ENCODE results near the gene DSCAML1.

Gene DSCAML1

DNA sequence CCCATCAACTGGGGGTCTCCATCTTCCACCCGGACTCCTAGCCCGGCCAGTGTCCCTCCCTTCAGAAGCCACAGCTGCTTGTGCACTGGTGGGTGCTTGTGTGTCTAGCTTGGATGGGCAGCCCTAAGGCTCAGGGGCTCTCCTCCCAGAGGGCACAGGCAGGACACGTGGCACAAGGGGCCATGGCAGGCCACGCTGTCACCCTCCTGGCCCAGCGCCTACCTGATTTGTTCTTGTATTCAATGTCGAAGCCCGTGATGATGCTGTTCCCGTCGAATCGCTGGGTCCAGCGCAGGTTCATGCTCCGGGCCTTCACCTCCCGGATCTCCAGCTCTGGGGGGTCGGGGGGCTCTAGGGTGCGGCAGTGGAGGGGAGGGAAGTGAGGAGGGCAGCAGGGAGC lies 316.8 kb downstream of the DSCAML1 start:
- no peak for DNase-seq

DNA sequence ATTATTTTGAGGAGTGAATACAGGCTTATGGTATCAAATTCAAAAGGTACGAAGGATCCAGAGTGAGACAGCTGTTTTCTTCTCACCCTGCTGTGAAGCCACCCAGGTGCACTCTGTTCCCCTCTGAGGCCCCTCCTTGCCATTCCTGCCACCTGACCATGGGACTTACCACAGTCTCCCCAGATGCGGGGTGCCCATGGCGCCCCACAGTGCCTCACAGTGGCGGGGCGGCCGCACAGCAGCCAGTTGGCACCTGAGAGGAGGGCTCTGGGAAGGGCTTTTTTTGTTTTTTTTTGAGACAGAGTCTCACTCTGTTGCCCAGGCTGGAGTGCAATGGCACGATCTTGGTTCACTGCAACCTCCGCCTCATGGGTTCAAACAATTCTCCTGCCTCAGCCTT lies 317.6 kb downstream of the DSCAML1 start:
- no peak for DNase-seq

DNA sequence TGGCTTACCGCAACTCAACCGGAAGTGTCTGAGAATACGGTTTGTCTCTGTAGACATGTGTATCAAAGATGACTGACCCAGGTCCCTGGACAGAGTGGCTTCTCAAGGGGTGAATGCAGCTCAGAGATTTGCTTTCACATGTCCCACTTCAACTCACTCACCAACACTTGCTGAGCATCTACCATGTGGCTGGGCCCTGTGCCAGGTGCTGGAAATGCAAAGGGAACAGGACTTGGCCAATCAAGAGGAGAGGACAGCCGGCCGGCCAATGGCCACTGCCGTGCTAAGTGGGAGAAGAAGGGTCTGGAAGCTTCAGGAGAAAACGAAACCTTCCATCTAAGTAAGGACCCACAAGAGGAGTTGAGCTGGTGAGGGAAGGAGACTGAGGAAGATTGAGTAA lies 318.1 kb downstream of the DSCAML1 start:
- DNase-seq, result no peak

DNA sequence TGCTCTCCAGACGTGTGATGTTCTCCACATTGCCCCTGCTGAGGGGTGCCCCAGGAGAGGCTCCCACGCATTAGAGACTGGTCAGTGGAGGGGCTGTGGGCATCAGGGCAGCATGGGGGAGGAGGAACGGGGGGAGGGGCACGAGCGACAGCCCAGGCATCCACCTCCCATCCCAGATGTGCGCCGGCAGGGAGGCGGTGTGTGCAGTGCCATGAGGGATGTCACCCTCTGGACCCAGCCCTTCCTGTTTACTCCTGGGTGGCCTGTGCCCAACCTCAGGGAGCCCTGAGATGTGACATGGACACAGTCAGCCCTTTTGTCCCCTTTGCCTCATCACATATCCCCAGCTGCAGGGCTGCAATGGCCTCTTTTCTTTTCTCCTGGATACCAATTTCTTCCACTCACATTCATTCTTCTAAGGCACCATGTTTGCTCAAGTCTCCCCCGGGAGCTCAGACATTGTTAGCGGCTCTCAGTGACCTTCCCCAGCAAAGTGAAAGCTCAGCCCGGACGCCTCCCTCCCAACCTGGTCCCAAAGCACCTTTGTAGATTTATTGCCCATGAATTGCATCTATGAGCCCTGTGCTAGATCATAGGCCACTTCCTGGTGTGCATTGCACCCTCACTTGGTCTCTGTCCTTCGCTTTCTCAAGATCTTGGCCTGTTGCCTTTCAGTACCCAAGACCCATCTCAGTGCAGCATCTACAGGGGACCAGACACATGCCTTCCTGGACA lies 318.7 kb downstream of the DSCAML1 start:
- no peak for DNase-seq

DNA sequence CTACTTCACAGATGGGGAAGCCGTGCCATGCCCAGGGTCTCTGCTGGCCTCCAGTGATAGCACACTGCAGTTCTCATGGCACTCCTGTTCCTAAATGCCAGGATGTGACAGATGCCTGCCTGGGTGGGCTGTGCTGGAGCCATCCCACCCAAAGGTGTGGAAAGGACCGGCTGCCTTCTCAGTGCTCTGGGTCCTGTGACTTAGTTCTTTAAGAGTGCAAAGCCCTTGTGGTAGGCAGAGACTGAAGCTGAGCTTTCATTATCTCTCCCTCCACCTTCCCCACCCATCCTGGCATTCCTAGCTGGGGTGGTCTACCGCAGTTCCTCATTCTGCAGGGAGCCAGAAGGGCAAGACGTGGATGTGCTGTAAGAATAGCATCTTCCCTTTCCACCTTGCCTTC lies 319.3 kb downstream of the DSCAML1 start:
- no peak for DNase-seq

DNA sequence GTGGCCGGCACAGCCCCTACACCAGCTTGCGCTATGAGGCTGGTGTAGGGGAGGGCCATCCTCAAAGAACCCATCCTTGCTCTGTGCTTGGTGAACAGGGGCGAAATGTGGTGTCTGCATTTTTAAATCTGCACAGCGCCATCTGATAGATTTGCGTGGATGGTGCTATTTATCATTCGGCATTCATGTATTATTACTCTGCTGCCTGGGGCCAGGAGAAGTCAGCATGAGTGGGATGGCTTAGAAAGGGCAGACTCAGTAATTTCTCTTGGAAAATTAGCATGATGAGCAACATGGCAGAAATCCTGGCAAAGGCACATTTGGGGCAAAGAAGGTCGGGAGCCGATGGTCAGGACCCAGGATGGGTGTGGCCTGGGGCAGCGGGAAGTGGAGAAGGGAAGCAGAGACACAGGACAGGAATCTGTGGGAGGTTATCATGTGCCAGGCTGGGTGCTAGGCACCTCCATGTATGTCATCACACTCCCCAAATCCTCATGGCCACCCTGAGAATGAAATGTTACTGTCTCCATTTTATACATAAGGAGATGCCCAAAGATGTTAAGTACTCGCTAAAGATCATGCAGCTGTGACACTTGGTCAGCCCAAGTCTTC lies 320.4 kb downstream of the DSCAML1 start:
- no peak for DNase-seq

DNA sequence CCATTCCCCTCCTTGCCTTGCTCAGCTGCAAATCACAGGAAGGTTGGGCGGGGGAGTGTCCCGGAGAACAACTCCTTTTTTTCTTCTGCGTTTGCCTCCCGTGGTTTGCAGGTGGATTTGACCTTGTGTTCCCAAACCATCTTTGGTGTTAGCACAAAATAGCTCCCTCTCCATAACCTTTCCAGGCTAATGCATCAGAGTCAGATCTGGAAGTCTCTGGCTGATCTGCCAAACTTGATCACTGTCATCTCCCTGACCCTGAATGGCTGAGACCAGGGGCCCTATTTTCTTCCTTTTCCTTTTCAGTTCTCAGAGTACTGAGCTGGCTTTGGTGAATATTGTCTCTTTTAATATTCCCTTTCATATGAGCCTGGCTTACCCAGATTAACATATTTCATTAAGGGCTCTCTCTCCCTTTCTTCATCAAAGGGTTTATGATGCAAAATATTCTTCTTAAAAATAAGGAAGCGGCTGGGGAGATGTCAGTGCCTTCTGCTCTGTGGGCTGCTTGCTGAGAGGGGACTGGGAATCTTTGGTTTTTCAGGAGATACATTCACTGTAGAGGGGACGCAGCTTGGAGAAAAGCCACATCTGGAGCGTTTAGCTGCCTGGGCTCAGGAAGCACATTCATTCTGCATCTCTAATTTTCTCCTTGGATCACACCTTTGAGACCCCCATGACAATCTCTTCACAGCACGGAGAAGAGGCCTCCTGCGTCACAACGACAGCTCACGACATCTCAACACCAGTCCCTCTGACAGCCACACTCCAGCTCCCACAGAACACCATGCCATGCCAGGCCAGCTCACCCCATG lies 321.1 kb downstream of the DSCAML1 start:
- DNase-seq, result no peak

DNA sequence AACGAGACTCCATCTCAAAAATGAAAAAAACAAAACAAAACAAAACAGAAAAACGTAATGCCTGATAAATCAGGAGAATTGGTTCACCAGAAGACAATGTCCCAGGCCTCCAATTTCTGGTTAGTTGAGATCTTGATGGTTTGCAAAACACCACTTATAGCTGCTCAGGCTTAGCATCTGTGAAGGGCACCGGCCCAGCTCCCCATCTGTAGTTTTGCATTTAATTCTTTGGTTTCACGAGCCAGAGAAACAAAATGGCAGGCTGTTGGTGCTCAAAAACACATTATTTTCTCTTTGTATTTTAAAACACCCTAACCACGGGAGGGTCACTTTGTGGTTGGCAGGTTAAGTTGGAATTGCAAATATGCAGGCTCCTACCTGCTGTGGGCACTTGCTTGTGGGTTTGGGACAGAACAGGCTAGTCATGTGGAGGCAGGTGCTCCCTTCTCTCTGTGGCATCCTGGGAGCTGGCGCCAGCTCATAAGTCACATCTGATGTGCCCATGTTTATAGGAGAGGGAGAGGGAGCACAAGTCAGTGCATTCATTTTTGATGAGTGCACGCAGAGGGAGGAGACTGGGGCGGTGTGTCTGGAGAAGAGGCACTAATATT lies 323.4 kb downstream of the DSCAML1 start:
- no peak for DNase-seq

DNA sequence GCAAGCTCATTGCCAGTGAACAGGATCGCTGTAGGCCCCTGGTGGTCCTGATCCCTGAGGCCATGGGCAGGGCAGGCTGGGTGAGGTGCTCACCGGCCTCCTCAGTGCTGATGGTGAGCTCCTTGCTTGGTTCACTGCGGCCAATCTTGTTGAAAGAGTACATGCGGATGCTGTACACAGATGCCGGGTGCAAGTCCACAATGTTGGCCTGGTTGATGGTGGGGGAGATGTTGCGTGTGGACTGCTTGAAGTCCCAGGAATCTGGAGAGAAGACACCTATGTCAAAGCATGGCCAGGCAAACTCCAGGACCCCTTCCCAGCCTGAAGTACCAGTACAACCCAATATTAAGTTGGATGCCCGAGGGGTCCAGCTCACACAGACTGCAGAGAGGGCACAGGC lies 325.2 kb downstream of the DSCAML1 start:
- no peak for DNase-seq

DNA sequence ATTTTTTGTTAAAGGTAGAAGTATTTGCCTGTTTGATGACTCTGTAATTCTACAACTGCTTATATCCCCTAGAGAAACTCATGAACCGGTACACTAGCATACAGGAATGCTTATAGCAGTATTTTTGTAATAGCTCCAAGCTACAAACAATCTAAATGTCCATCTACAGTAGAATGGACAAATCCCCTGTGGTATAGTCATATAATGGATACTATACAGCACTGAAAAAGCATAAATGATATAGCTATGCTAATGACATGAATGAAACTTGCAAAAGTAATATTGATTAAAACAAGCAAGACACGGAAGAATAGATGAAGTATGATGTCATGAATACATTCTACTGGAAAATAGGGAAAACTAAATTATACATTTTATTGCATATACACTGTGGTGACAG lies 326.4 kb downstream of the DSCAML1 start:
- no peak for DNase-seq

DNA sequence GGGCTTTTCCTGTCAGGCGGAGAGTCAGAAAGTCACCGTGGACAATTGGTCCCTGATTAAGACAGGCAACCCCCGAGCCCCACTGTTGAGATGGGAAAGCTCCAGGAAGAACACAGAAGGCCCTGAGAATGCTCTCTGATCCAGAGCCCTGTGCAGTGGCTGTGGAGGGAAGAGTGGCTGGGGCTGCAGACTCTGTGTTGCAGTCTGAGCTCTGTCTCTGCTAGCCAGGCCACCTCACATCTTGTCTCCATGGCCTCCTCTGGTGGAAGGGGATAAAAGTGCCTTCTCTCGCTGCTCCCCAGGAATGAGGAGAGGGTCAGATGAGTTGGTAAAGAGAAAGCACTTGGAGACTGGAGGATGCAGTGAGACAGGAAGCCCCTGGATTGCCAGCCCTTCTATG lies 328.1 kb downstream of the DSCAML1 start:
- no peak for DNase-seq

DNA sequence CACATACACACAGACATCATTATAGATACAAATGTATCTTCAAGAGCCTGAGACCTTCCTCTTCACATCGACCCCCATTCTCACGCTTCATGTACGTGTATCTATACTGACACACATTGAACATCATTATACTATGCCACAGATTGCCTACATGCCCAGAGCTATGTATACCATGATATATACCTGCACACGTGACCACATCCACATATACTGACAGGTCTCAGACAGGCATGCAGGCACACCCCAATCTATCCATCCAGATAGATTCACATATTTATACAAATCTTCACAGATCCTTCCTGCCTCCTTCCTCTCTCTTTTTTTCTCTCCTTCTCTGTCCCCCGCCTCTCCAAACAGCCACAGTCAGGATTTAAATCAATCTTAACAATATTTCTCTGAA lies 329.2 kb downstream of the DSCAML1 start:
- DNase-seq, result no peak

DNA sequence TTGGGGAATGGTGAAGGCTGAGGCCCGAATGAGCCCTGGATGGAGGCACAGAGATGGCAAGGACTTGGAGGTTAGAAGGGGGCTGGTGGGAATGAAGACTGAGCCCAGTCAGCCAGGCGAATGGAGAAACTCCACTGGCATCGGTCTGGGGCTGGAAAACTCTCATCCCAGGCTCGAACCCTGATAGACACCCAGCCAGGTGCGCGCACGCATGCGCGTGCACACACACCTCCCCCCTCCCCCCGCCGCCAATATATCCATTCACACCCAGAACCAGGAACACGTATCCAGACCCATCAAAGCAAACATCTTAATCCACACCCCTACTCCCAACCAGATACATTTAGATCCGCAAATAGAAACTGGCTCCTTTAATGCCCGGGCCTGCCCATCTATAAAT lies 330.1 kb downstream of the DSCAML1 start:
- DNase-seq, result no peak

DNA sequence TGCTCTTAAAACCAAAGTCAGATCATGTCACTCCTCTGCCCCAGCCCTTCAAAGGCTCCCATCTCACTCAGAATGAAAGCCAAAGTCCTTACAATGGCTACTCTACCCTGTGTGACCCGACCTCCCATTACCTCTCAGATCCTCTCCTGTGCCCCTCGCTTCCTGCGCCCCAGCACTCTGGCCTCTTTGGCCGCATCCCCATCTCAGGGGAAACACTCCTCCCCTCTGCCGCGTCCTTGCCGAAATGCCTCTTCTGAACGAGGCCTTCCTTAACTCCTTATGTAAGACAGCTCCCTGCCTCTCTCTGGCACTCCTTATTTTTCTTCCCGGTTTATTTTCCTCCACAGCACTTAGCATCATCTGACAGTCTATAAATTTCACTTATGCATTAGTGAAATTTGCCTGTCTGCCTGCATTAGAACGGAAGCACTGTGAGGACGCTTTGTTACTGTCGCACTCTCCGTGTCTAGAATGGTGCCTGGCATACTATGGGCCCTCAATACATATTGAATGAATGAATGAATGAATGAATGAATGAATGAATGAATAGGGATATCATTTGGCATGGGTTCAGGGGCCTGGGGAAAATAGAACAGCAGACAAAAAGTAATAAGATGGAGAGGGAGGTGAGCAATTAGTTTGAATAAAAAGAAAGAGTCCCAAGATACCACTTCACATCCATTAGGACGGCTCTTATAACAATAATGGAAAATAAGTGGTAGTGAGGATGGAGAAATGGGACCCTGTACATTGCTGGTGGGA lies 331.6 kb downstream of the DSCAML1 start:
- no peak for DNase-seq

DNA sequence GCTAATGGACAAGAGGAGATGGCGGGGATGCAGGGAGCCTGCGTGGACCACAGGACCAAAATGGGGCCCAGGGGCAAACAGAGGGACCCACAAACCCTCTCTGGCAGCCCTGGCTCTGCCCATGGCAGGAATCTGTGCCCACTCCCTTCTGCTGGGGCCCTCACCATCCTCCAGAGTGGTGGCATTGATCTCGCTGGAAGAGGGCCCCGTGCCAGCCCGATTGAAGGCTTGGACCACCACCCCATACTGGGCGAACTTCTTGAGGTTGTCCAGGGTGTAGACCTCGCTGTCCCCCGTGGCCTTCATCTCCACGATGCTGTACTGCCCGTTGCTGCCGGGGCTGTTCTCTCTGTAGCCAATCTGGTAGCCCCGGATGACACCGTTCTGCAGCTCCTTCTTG lies 332.2 kb downstream of the DSCAML1 start:
- no peak for DNase-seq

DNA sequence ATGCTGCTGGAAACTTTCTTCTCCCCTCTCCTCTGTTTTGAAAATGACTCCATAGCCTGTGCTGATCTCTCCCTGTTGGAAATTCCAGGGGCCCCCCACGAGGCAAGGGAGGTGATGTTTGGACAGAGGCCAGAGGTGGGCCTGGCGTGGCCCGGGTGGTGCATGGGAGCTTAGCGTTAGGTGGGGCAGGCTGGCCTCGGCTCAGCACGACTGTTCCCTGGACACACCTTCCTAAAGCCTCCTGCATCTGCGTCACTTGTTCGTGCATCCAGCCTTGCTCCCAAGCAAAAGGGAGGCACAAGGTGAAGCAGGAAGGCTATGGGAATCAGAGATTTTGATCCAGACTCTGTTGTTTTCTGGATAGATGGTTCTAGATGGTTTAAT lies 334.2 kb downstream of the DSCAML1 start:
- no peak for DNase-seq

DNA sequence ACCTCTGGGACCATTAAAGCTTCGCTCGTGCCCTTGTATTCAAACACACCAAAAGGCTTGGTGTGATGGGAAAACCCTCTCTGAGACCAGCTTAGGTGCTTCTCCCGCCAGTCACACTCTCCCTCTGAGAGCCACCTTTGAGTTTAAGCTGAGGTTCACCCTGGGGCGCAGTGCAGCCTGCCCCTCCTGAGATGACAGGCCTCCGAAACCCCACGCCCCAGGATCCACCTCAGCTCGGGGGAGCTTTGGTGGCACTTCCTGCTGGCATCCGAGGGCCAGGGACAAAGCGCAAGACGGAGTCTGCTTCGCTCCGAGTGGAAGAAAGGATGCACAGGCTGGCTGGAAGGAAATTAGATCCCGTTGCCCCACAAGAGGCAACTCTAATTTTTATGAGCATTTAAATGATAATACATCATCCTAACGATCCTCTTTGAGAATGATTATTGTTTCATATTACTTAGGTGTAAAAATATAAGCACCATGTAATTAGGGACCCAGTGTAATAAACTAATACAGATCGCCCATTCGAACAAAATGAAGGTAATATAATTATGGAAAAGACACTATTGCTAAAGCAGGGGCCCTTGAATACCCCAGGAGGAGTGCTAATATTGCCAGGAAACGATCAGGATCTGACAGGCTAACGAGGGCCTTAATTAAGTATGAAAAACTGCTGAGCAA lies 334.7 kb downstream of the DSCAML1 start:
- DNase-seq, result no peak

DNA sequence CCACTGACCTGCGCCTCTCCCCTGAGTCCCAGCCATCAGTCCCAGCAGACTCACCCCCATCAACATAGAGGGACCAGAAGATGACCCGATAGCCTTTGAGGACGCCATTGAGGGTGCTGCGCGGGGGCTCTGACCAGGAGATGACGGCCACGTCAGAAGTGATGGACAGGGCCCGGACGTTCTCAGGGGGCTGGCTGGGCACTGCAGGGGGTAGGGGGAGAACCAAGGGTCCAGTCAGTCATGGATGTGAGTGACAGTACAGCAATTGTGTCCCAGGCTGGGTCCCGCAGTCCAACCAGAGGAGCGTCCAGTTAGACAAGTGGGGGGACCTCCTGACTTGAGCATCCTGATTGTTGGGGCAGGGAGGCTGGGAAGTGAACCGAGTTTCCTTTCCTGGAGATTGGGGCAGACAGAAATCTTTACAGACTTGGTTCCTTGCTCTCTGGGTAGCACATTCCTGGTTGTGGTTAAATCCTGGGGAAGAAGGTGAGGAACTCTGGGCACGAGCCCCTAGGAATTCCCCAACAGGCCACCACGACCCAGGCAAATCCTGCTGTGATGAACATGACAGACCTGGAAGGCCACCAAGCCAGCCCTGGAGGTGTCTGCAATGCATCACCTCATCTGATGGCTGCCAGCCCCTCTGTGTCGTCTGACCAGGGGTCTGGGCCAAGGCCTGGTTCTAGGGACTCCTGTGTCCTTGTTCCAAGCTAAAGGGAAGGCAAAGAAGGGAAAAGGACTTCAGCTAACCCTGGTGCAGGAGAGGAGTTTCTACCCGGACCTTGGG lies 335.4 kb downstream of the DSCAML1 start:
- DNase-seq, result no peak

DNA sequence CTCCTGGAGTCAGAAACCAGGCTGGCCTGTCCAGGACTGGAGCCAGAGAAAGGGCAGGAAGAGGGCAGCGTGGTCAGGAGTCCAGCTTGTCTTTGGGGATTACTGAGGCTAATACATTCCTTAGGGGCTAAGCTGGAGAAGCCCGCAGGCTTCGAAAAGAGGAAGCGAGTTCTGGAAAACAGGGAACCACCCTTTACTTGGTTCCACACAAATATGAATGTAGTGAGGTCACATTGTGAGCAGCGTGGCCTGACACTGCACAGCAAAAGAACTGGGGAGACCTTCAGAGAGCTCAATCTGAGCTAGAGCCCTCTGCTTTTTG lies 337.1 kb downstream of the DSCAML1 start:
- no peak for DNase-seq

DNA sequence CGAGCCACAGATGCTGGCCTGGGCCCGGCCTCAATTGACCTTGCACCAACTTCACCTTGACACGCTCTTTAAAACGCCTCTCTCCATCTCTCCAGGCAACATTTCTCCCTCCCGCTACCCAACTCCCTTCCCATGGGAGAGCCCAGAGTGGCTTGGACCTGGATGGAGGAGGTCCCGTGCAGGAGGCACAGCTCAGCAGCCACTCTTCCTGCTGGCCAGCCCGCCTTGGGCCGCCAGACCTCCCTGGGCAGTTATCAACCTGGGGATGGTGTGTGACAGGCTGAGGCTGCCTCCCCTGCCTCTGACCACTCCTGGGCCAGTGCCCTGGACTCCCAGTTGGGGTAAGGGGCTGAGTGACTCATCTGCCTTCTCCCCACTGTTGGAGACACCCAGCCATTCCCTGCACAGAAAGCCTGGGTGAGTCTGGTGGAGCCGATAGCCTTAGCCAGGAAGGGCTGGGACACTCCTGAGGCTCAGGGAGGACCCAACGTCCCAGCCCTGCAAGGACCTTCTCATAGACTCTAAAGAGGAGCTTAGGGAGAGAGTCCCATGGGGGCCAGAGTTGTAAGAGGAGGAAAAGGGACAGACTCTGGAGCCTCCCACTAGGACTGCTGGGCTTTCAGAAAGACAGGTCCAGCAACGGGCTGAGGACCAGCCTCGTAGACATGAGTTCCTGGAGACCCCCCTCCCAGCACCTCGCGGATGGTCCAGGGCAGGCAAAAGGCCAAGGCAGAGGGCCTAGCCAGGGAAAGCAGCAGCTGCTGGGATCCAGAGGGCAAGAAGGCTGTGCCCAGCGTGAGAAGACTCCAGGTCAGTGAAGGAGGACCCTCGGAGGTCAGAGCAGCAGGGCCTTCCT lies 337.7 kb downstream of the DSCAML1 start:
- DNase-seq, result no peak

Measured in activated T-cell treated with anti-CD3 and anti-CD28 coated beads for 4 hours (primary cell).